ENCODE results near the gene RBFOX1. TPM values are rescaled to one million over a fixed set of nuclear protein-coding genes. Genes with fewer than 3 reads are reported as not detected.

RBFOX1 gene
- total RNA-seq, 2 donors from 2014 or later = 30.4 to 33.0 TPM

GRCh38 chr16:7742626-7743025, 410.0 kb downstream of the RBFOX1 start:
- no peak overlapping the region for H3K27ac ChIP-seq
- no peaks in the 10 kb centered on the region for H3K4me1 ChIP-seq
- TF ChIP-seq, protein P1, sequence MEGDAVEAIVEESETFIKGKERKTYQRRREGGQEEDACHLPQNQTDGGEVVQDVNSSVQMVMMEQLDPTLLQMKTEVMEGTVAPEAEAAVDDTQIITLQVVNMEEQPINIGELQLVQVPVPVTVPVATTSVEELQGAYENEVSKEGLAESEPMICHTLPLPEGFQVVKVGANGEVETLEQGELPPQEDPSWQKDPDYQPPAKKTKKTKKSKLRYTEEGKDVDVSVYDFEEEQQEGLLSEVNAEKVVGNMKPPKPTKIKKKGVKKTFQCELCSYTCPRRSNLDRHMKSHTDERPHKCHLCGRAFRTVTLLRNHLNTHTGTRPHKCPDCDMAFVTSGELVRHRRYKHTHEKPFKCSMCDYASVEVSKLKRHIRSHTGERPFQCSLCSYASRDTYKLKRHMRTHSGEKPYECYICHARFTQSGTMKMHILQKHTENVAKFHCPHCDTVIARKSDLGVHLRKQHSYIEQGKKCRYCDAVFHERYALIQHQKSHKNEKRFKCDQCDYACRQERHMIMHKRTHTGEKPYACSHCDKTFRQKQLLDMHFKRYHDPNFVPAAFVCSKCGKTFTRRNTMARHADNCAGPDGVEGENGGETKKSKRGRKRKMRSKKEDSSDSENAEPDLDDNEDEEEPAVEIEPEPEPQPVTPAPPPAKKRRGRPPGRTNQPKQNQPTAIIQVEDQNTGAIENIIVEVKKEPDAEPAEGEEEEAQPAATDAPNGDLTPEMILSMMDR (IDR thresholded peaks at IDR 0.05) = no peak
- no peaks in the 10 kb centered on the region for H3K36me3 ChIP-seq
- no peak for DNase-seq (ENCODE audit: low spot score)
- H3K27me3 ChIP-seq = no peaks in the 10 kb centered on the region
- no peak overlapping the region for H3K4me3 ChIP-seq
- no peaks in the 10 kb centered on the region for H3K9me3 ChIP-seq

- Histone ChIP-seq H3K27ac (no peak overlapping the region), H3K36me3 (no peaks in the 10 kb centered on the region), H3K4me3 (no peak overlapping the region), H3K4me1 (no peaks in the 10 kb centered on the region), H3K27me3 (no peaks in the 10 kb centered on the region), H3K9me3 (no peaks in the 10 kb centered on the region)
- TF ChIP-seq, protein P1 (IDR thresholded peaks at IDR 0.05) = no peak
- DNase-seq (ENCODE audit: low spot score) = no peak
Measured at GRCh38 chr16:7744546-7745264, 412.1 kb downstream of the RBFOX1 start.

GRCh38 chr16:7745276-7745675, 412.6 kb downstream of the RBFOX1 start:
- H3K27me3 ChIP-seq = no peaks in the 10 kb centered on the region
- TF ChIP-seq, protein P1 (IDR thresholded peaks at IDR 0.05) = no peak
- H3K9me3 ChIP-seq = no peaks in the 10 kb centered on the region
- H3K27ac ChIP-seq = no peak overlapping the region
- H3K36me3 ChIP-seq = no peaks in the 10 kb centered on the region
- DNase-seq (ENCODE audit: low spot score) = no peak
- H3K4me1 ChIP-seq = no peaks in the 10 kb centered on the region
- no peak overlapping the region for H3K4me3 ChIP-seq

- TF ChIP-seq, protein P1 (IDR thresholded peaks at IDR 0.05) = no peak
- Histone ChIP-seq H3K9me3 (no peaks in the 10 kb centered on the region), H3K27ac (no peak overlapping the region)
Measured at GRCh38 chr16:7746941-7747340, 414.3 kb downstream of the RBFOX1 start.

DNA sequence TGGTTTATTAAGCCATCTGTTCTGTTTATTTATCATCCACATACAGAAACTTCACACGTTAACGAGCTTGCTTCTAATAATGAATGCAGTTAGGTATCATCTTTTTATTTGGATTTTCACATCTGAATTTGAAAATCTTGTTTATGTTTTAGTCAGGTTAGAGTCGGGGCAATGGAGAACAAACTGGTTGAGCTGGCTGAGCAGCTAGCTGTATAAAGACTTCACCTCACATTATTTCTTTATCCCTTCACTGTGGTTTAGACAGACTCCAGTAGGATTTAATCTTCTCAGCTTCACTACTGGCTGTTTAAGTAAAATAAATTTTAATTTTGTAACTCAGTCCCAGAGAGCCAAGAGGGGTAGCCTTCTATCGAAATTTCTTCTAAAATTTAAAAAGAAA, 415.9 kb downstream of the RBFOX1 start:
- Histone ChIP-seq H3K4me1 (no peaks in the 10 kb centered on the region), H3K27ac (no peak overlapping the region), H3K4me3 (no peak overlapping the region), H3K9me3 (no peaks in the 10 kb centered on the region), H3K36me3 (no peaks in the 10 kb centered on the region), H3K27me3 (no peaks in the 10 kb centered on the region)
- TF ChIP-seq, protein P1 (IDR thresholded peaks at IDR 0.05) = no peak
- no peak for DNase-seq (ENCODE audit: low spot score)

More at GRCh38 chr16:7746941-7747340, 414.3 kb downstream of the RBFOX1 start:
- no peaks in the 10 kb centered on the region for H3K36me3 ChIP-seq
- no peak for DNase-seq (ENCODE audit: low spot score)
- H3K4me1 ChIP-seq = no peaks in the 10 kb centered on the region
- H3K27me3 ChIP-seq = no peaks in the 10 kb centered on the region
- H3K4me3 ChIP-seq = no peak overlapping the region

All from right atrium auricular region (tissue), 2 donors.